Measurements from ENCODE around the gene ATP6V0C.
"Not testable (repeated sequence)": the region's sequence is repeated elsewhere in the genome, so short reads cannot be mapped to it uniquely, and the experiment has no call there.

The ATP6V0C gene

GRCh38 chr16:2560131-2560797 is 46.5 kb downstream of the ATP6V0C start:
- DNase-seq, result not testable (repeated sequence)

- DNase-seq, result not testable (repeated sequence)
These were observed 47.0 kb downstream of the ATP6V0C start for GRCh38 chr16:2560798-2561133.

- not testable (repeated sequence) for DNase-seq
These were observed 53.8 kb downstream of the ATP6V0C start for GRCh38 chr16:2567506-2567905.

- not testable (repeated sequence) for DNase-seq
These were observed 54.8 kb downstream of the ATP6V0C start for GRCh38 chr16:2568573-2568972.

All from GDM1 (cell line).